H4 (cell line): ENCODE measurements around the gene IGF2BP3. TPM values are rescaled to one million over a fixed set of nuclear protein-coding genes. Genes with fewer than 3 reads are reported as not detected.
A peak's percentile ranks its signal among the peaks of the same experiment; 100 is the strongest.
"Not testable (repeated sequence)": the region's sequence is repeated elsewhere in the genome, so short reads cannot be mapped to it uniquely, and the experiment has no call there.

ENCODE experiments used
- DNase-seq: peaks from one replicate; pipeline ENCODE4 v3.0.0-alpha.2; 2015; ENCODE audit warnings: low spot score
- total RNA-seq: library from RNA; depleted of rRNA; stranded (reverse); fragments of >200 nt; shearing (Covaris generic); gene quantifications from 2 replicates; pipeline ENCODE4 v1.2.3, GENCODE V29; 2014

Gene IGF2BP3
- total RNA-seq, 1 experiment from 2014 or later: 110 TPM

GRCh38 chr7:23341846-23342598, 128.3 kb downstream of the IGF2BP3 start:
- DNase-seq: no peak

GRCh38 chr7:23338863-23339262, 131.4 kb downstream of the IGF2BP3 start:
- DNase-seq: no peak

GRCh38 chr7:23338439-23338838, 131.9 kb downstream of the IGF2BP3 start:
- DNase-seq: no peak

- no peak for DNase-seq
Observed at GRCh38 chr7:23337374-23337773, 132.9 kb downstream of the IGF2BP3 start.

- DNase-seq: no peak
Observed at GRCh38 chr7:23336799-23337283, 133.4 kb downstream of the IGF2BP3 start.

GRCh38 chr7:23336086-23336485, 134.2 kb downstream of the IGF2BP3 start:
- DNase-seq: no peak

- DNase-seq: no peak
Observed at GRCh38 chr7:23335621-23336020, 134.7 kb downstream of the IGF2BP3 start.

GRCh38 chr7:23335136-23335535, 135.2 kb downstream of the IGF2BP3 start:
- DNase-seq: no peak

GRCh38 chr7:23334482-23335056, 135.7 kb downstream of the IGF2BP3 start:
- DNase-seq: peak; percentile 94

- peak; percentile 54 for DNase-seq
Observed at GRCh38 chr7:23333671-23334246, 136.5 kb downstream of the IGF2BP3 start.

GRCh38 chr7:23332910-23333612, 137.2 kb downstream of the IGF2BP3 start:
- no peak for DNase-seq

- no peak for DNase-seq
Observed at GRCh38 chr7:23332193-23332592, 138.1 kb downstream of the IGF2BP3 start.

GRCh38 chr7:23331132-23331531, 139.2 kb downstream of the IGF2BP3 start:
- DNase-seq: no peak

- DNase-seq: peak; percentile 74
Observed at GRCh38 chr7:23315366-23315765, 154.9 kb downstream of the IGF2BP3 start.

- DNase-seq: not testable (repeated sequence)
Observed at GRCh38 chr7:23312141-23312540, 158.2 kb downstream of the IGF2BP3 start.

GRCh38 chr7:23308754-23309153, 161.5 kb downstream of the IGF2BP3 start:
- no peak for DNase-seq

- no peak for DNase-seq
Observed at GRCh38 chr7:23306936-23307521, 163.3 kb downstream of the IGF2BP3 start.

- no peak for DNase-seq
Observed at GRCh38 chr7:23299770-23300300, 170.5 kb downstream of the IGF2BP3 start.

GRCh38 chr7:23298885-23299769, 171.2 kb downstream of the IGF2BP3 start, which contains the start of gene MALSU1:
MALSU1 (plus strand) TSS chr7:23299339; CDS start chr7:23299353, 14 bp downstream.
- peak; percentile 99 for DNase-seq

GRCh38 chr7:23298141-23298881, 172.0 kb downstream of the IGF2BP3 start:
- no peak for DNase-seq
